ENCODE data around the gene CCDC188. TPM values are rescaled to one million over a fixed set of nuclear protein-coding genes. Genes with fewer than 3 reads are reported as not detected.

CCDC188 gene
- total and polyA plus RNA-seq, 2 of the 8 experiments (the other 6 are each of a cell fraction or from before 2014, with no cell fraction given): not detected

DNA sequence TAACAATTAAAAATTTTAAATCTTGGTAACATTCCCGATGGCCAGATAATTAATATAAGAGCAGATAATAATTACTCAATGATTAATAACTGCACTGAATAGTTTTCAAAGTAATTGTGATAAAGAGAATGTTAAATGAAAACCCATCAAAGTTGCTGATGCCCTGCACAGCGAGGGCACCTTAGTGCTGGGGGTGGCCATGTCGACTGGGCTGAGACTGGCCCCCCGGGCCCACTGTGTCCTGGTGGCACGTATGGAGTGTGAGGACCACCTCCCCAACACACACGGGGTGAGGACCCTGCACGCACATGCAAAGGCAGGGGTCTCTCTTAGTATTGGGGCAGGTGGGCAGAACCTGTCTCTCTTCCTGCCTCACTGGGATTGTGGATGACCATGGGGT, 15.1 kb upstream of the CCDC188 start (continued):
- TF ChIP-seq, protein P1, sequence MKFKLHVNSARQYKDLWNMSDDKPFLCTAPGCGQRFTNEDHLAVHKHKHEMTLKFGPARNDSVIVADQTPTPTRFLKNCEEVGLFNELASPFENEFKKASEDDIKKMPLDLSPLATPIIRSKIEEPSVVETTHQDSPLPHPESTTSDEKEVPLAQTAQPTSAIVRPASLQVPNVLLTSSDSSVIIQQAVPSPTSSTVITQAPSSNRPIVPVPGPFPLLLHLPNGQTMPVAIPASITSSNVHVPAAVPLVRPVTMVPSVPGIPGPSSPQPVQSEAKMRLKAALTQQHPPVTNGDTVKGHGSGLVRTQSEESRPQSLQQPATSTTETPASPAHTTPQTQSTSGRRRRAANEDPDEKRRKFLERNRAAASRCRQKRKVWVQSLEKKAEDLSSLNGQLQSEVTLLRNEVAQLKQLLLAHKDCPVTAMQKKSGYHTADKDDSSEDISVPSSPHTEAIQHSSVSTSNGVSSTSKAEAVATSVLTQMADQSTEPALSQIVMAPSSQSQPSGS (IDR thresholded peaks at IDR 0.05; ENCODE audit: low read length): no peak
